Colonic mucosa (tissue), 4 donors: Measurements from ENCODE around the gene CABP7. TPM values are rescaled to one million over a fixed set of nuclear protein-coding genes. Genes with fewer than 3 reads are reported as not detected.
A peak's percentile ranks its signal among the peaks of the same experiment; 100 is the strongest.

Experiments
- DNase-seq: peaks from one replicate; pipeline ENCODE4 v3.0.0-alpha.2; 2020
- H3K27ac ChIP-seq: fragments of 200-600 bp; one replicate; pipeline ENCODE4 v1.8.0; 2021
- H3K27me3 ChIP-seq: fragments of 200-600 bp; one replicate; pipeline ENCODE4 v1.8.0; 2021
- H3K36me3 ChIP-seq: fragments of 200-600 bp; one replicate; pipeline ENCODE4 v1.8.0; 2021
- H3K4me1 ChIP-seq: fragments of 200-600 bp; one replicate; pipeline ENCODE4 v1.8.0; 2021; ENCODE audit warnings: mild to moderate bottlenecking
- H3K4me3 ChIP-seq: fragments of 200-600 bp; one replicate; pipeline ENCODE4 v1.8.0; 2021
- H3K9ac ChIP-seq, 2 donors: one replicate each; pipeline ENCODE4 v1.7.0; 2013; ENCODE audit warnings: control low read depth in 2 of 2, low read depth in 2 of 2, low read length in 2 of 2
- H3K9me3 ChIP-seq: fragments of 200-600 bp; one replicate; pipeline ENCODE4 v1.8.0; 2021
- CTCF ChIP-seq: fragments of 200-600 bp; IDR thresholded peaks from one replicate; pipeline ENCODE4 v1.8.0; 2022; ENCODE audit warnings: antibody characterized with exemption, mild to moderate bottlenecking
- intact Hi-C: fragments of 100-400 bp; cut with DNase I; formaldehyde crosslinking; loops from one replicate; pipeline ENCODE4 v1.14.1; 2022
- total RNA-seq, 2 donors: library from RNA; stranded (reverse); fragmentation: NEBNext Ultra II Directional in 1 of 2; extraction: Animal tissue kit (Norgen Biotek cat#: 25700) in 1 of 2; gene quantifications; one replicate each; pipeline ENCODE4 v1.2.1, GENCODE V29; 2021
- donor health status: healthy.
- donor health status: DM: no; HTN: no; CAD: no.
- donor health status: DM: no; HTN: no; CAD: no.

Gene CABP7
- total RNA-seq, 2 donors from 2014 or later = 0.50 TPM; not detected in 1

- Histone ChIP-seq H3K27ac (peak overlapping the region; percentile 18), H3K9ac (no peak overlapping the region), H3K36me3 (no peaks in the 10 kb centered on the region), H3K9me3 (no peaks in the 10 kb centered on the region), H3K27me3 (no peaks in the 10 kb centered on the region), H3K4me1 (peaks cover 10% of the 10 kb centered on the region), H3K4me3 (no peak overlapping the region)
- intact Hi-C loops = no loop called here
- DNase-seq = peak; percentile 36
- TF ChIP-seq CTCF = no peak
These were observed 17.5 kb upstream of the CABP7 start for GRCh38 chr22:29702000-29702930.

GRCh38 chr22:29702931-29703501 is 16.8 kb upstream of the CABP7 start:
- Histone ChIP-seq H3K4me3 (no peak overlapping the region), H3K36me3 (no peaks in the 10 kb centered on the region), H3K27me3 (no peaks in the 10 kb centered on the region), H3K9me3 (no peaks in the 10 kb centered on the region), H3K9ac (peak overlapping the region; percentile 40 to 50), H3K27ac (peak overlapping the region; percentile 18), H3K4me1 (peaks cover 10% of the 10 kb centered on the region)
- no peak for TF ChIP-seq CTCF
- intact Hi-C loops = no loop called here
- no peak for DNase-seq

- intact Hi-C loops = no loop called here
- no peaks in the 10 kb centered on the region for H3K27me3 ChIP-seq
- peak overlapping the region in 1 of 2 donors; percentile 40 for H3K9ac ChIP-seq
- TF ChIP-seq CTCF = no peak
- no peaks in the 10 kb centered on the region for H3K9me3 ChIP-seq
- DNase-seq = no peak
- no peak overlapping the region for H3K27ac ChIP-seq
- H3K4me1 ChIP-seq = peaks cover 10% of the 10 kb centered on the region
- no peak overlapping the region for H3K4me3 ChIP-seq
- no peaks in the 10 kb centered on the region for H3K36me3 ChIP-seq
These were observed 16.1 kb upstream of the CABP7 start for GRCh38 chr22:29703569-29704195.

GRCh38 chr22:29704528-29705285 is 15.1 kb upstream of the CABP7 start:
- DNase-seq = peak; percentile 25
- Histone ChIP-seq H3K36me3 (no peaks in the 10 kb centered on the region), H3K27ac (no peak overlapping the region), H3K27me3 (no peaks in the 10 kb centered on the region), H3K9ac (no peak overlapping the region), H3K4me1 (peaks cover 10% of the 10 kb centered on the region), H3K4me3 (no peak overlapping the region), H3K9me3 (no peaks in the 10 kb centered on the region)
- TF ChIP-seq CTCF = no peak
- intact Hi-C loops = no loop called here

DNA sequence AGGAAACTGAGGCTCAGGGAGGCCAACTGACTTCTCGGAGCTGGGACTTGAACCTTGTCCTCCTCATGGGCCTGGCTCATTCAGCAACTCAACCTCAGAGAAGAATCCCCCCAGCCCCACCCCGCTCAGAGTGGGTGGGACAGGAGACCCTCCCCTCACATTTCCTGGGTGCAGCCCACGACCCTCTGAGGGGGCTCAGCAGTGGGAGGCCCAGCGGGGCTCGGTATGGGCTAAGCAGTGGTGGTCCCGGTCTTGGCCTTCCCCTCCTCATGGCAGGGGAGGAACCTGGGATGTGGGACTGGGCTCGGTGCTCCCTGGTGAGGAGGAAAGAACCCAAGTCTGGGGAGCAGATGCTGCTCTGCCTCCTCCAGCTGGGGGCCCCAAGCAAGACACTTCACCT is 14.2 kb upstream of the CABP7 start:
- H3K27me3 ChIP-seq = no peaks in the 10 kb centered on the region
- H3K4me3 ChIP-seq = no peak overlapping the region
- no peak for DNase-seq
- H3K27ac ChIP-seq = no peak overlapping the region
- no peaks in the 10 kb centered on the region for H3K36me3 ChIP-seq
- no peak overlapping the region for H3K9ac ChIP-seq
- intact Hi-C loops = no loop called here
- H3K9me3 ChIP-seq = no peaks in the 10 kb centered on the region
- TF ChIP-seq CTCF = no peak
- peaks cover 9% of the 10 kb centered on the region for H3K4me1 ChIP-seq
